CD4-positive, alpha-beta memory T cell (primary cell): Measurements from ENCODE around the gene LIG3. TPM values are rescaled to one million over a fixed set of nuclear protein-coding genes. Genes with fewer than 3 reads are reported as not detected.

ENCODE experiments used
- CTCF ChIA-PET: fragments of 350-600 bp; sonication (Branson Sonifier 250); formaldehyde crosslinking; loops from one replicate; lab custom pipeline; 2021; ENCODE audit warnings: inconsistent platforms; ENCODE audit not compliant: partially characterized antibody; lab: Charles Lee
- POLR2A ChIA-PET: fragments of 350-600 bp; sonication (Branson Sonifier 250); formaldehyde crosslinking; loops from one replicate; lab custom pipeline; 2021; ENCODE audit not compliant: partially characterized antibody; lab: Charles Lee
- DNase-seq, 5 donors: peaks; one replicate each; pipeline versions ENCODE4 v3.0.0 to v3.0.0-alpha.2; 2020 to 2022; ENCODE audit warnings: mixed read lengths in 1 of 5
- H3K27ac ChIP-seq: one replicate; pipeline ENCODE4 v1.7.0; 2013; ENCODE audit warnings: low read depth, low read length
- H3K27me3 ChIP-seq: 2 replicates; pipeline ENCODE4 v1.7.0; 2013; ENCODE audit warnings: mild to moderate bottlenecking, low read length, moderate library complexity; ENCODE audit not compliant: insufficient read depth
- H3K36me3 ChIP-seq: 2 replicates; pipeline ENCODE4 v1.7.0; 2013; ENCODE audit warnings: mild to moderate bottlenecking, low read length, moderate library complexity; ENCODE audit not compliant: insufficient read depth
- H3K4me1 ChIP-seq: 2 replicates; pipeline ENCODE4 v1.7.0; 2013; ENCODE audit warnings: mild to moderate bottlenecking, low read length, moderate library complexity; ENCODE audit not compliant: insufficient read depth
- H3K4me3 ChIP-seq, 2 donors: one replicate each; pipeline ENCODE4 v1.7.0; 2013; ENCODE audit warnings: low read length in 2 of 2, mild to moderate bottlenecking in 1 of 2
- H3K9me3 ChIP-seq, 2 donors: one replicate each; pipeline ENCODE4 v1.7.0; 2013; ENCODE audit warnings: low read length in 2 of 2, control low read depth in 1 of 2; ENCODE audit not compliant: control insufficient read depth in 1 of 2
- H3K27ac Mint-ChIP-seq, 7 donors: one replicate each; pipeline ENCODE4 v1.8.0; 2020 to 2021; ENCODE audit warnings: mixed read lengths in 7 of 7, mild to moderate bottlenecking in 6 of 7, inconsistent platforms in 3 of 7, moderate library complexity in 3 of 7
- H3K27me3 Mint-ChIP-seq, 2 donors: one replicate each; pipeline ENCODE4 v1.8.0; 2020 to 2021; ENCODE audit warnings: mixed read lengths in 2 of 2
- H3K36me3 Mint-ChIP-seq, 2 donors: one replicate each; pipeline ENCODE4 v1.8.0; 2020 to 2021; ENCODE audit warnings: mixed read lengths in 2 of 2, inconsistent platforms in 1 of 2, mild to moderate bottlenecking in 1 of 2
- H3K4me1 Mint-ChIP-seq, 4 donors: one replicate each; pipeline ENCODE4 v1.8.0; 2020 to 2021; ENCODE audit warnings: mixed read lengths in 4 of 4, mild to moderate bottlenecking in 1 of 4
- H3K4me3 Mint-ChIP-seq, 8 donors: one replicate each; pipeline ENCODE4 v1.8.0; 2020 to 2021; ENCODE audit warnings: mixed read lengths in 8 of 8, mild to moderate bottlenecking in 7 of 8, moderate library complexity in 6 of 8, inconsistent platforms in 3 of 8
- H3K9me3 Mint-ChIP-seq, 8 donors: one replicate each; pipeline ENCODE4 v1.8.0; 2020 to 2021; ENCODE audit warnings: mixed read lengths in 8 of 8, mild to moderate bottlenecking in 5 of 8, inconsistent platforms in 3 of 8, moderate library complexity in 1 of 8
- intact Hi-C: fragments of 100-400 bp; cut with micrococcal nuclease; formaldehyde crosslinking; loops from one replicate; pipeline ENCODE4 v1.15.1; 2023
- polyA plus RNA-seq, 2 donors: library from polyadenylated mRNA; unstranded; fragments of 300-500 nt; fragmentation: Illumina TruSeq; gene quantifications; one replicate each; pipeline ENCODE4 v1.2.3, GENCODE V29; 2021
- total RNA-seq, 2 experiments: library from RNA; stranded (reverse); gene quantifications; one replicate each; pipeline ENCODE4 v1.2.3, GENCODE V29; 2021

Gene LIG3
- total and polyA plus RNA-seq, 4 experiments from 2014 or later, result 7.7 to 50.8 (median 29.1) TPM

GRCh38 chr17:34979153-34979552, 1.2 kb upstream of the LIG3 start:
- Histone ChIP-seq H3K4me1 (peaks cover 40% of the 10 kb centered on the region), H3K27ac (no peak overlapping the region), H3K36me3 (no peaks in the 10 kb centered on the region), H3K4me3 (no peak overlapping the region), H3K27me3 (no peaks in the 10 kb centered on the region), H3K9me3 (no peaks in the 10 kb centered on the region)
- Mint-ChIP-seq H3K9me3 (no peaks in the 10 kb centered on the region), H3K27ac (peak overlapping the region in 5 of 7 donors; percentile 11 to 98 (median 93)), H3K4me1 (peaks cover 32 to 46% (median 38%) of the 10 kb centered on the region in 4 donors), H3K4me3 (peak overlapping the region in 4 of 8 donors; percentile 49 to 61 (median 56)), H3K36me3 (peaks cover 12 to 19% of the 10 kb centered on the region in 2 donors), H3K27me3 (no peaks in the 10 kb centered on the region)
- DNase-seq, result no peak
- ChIA-PET POLR2A (interaction anchor here (0.9 to 4.4 kb wide), 4 partner anchors 15 to 259 kb away, joined by 3 to 43 read pairs (median 3); partner anchors contain the start of genes CCT6B and ZNF830), CTCF (interaction anchor here (2.5 to 4.7 kb wide), 2 partner anchors 12 to 110 kb away, joined by 8 to 15 read pairs; no protein-coding TSS in a partner anchor)
- intact Hi-C loops, result no loop called here

- H3K4me3 Mint-ChIP-seq, result peak overlapping the region; percentile 92 to 98 (median 94)
Measured at GRCh38 chr17:34979650-34980352, 511 bp upstream of the LIG3 start.

GRCh38 chr17:34980681-34981537, 597 bp downstream of the LIG3 start:
- Histone ChIP-seq H3K9me3 (no peaks in the 10 kb centered on the region), H3K27ac (peak overlapping the region; percentile 97), H3K27me3 (no peaks in the 10 kb centered on the region), H3K36me3 (no peaks in the 10 kb centered on the region), H3K4me3 (peak overlapping the region; percentile 53 to 68), H3K4me1 (peaks cover 41% of the 10 kb centered on the region)
- Mint-ChIP-seq H3K27ac (peak overlapping the region; percentile 90 to 98 (median 94)), H3K36me3 (peaks cover 20 to 30% of the 10 kb centered on the region in 2 donors), H3K4me1 (peaks cover 39 to 58% (median 49%) of the 10 kb centered on the region in 4 donors), H3K9me3 (no peaks in the 10 kb centered on the region), H3K4me3 (peak overlapping the region; percentile 88 to 95 (median 91)), H3K27me3 (no peaks in the 10 kb centered on the region)
- peak in 4 of 5 donors; percentile 72 to 83 (median 78) for DNase-seq
- ChIA-PET CTCF (interaction anchor here (0.8 to 4.7 kb wide), 11 partner anchors 10 to 783 kb away, joined by 3 to 25 read pairs (median 7); partner anchors contain the start of genes RAD51D and RFFL), POLR2A (interaction anchor here (0.8 to 4.4 kb wide), 24 partner anchors 10 to 828 kb away, joined by 3 to 43 read pairs (median 5); partner anchors contain the start of genes CCT6B, NLE1, PEX12 and RAD51D)
- intact Hi-C loops, result loop anchor here (1.0 to 5.0 kb wide), 7 partner anchors 20 to 561 kb away; partner anchors contain the start of genes CCT6B, RFFL and ZNF830

More at GRCh38 chr17:34979650-34980352, 511 bp upstream of the LIG3 start:
- Mint-ChIP-seq H3K27me3 (no peaks in the 10 kb centered on the region), H3K27ac (peak overlapping the region; percentile 93 to 99 (median 98)), H3K36me3 (peaks cover 12 to 22% of the 10 kb centered on the region in 2 donors), H3K4me1 (peaks cover 34 to 50% (median 42%) of the 10 kb centered on the region in 4 donors), H3K9me3 (no peaks in the 10 kb centered on the region)
- ChIA-PET POLR2A (interaction anchor here (0.9 to 4.4 kb wide), 15 partner anchors 12 to 258 kb away, joined by 3 to 43 read pairs (median 5); partner anchors contain the start of genes CCT6B, NLE1, RAD51D and ZNF830), CTCF (interaction anchor here (1.0 to 4.7 kb wide), 5 partner anchors 12 to 438 kb away, joined by 4 to 15 read pairs (median 8); partner anchors contain the start of gene RAD51D)
- peak overlapping the region; percentile 26 to 68 for H3K4me3 ChIP-seq
- no peak for DNase-seq
- H3K27ac ChIP-seq, result peak overlapping the region; percentile 97
- no peaks in the 10 kb centered on the region for H3K27me3 ChIP-seq
- H3K4me1 ChIP-seq, result peaks cover 41% of the 10 kb centered on the region
- no peaks in the 10 kb centered on the region for H3K36me3 ChIP-seq
- H3K9me3 ChIP-seq, result no peaks in the 10 kb centered on the region
- intact Hi-C loops, result loop anchor here (1.0 to 5.0 kb wide), 3 partner anchors 18 to 138 kb away; partner anchors contain the start of genes CCT6B, RFFL and ZNF830

- Histone ChIP-seq H3K4me1 (peaks cover 41% of the 10 kb centered on the region), H3K27me3 (no peaks in the 10 kb centered on the region), H3K36me3 (peaks cover 3% of the 10 kb centered on the region), H3K4me3 (peak overlapping the region; percentile 53 to 68), H3K9me3 (no peaks in the 10 kb centered on the region), H3K27ac (peak overlapping the region; percentile 97)
- Mint-ChIP-seq H3K27ac (peak overlapping the region; percentile 90 to 98 (median 94)), H3K4me1 (peaks cover 40 to 66% (median 49%) of the 10 kb centered on the region in 4 donors), H3K27me3 (no peaks in the 10 kb centered on the region), H3K36me3 (peaks cover 28 to 37% of the 10 kb centered on the region in 2 donors), H3K4me3 (peak overlapping the region; percentile 88 to 94 (median 90)), H3K9me3 (no peaks in the 10 kb centered on the region)
- intact Hi-C loops, result loop anchor here (1.0 to 5.0 kb wide), 5 partner anchors 108 to 561 kb away; no protein-coding TSS in a partner anchor
- ChIA-PET CTCF (interaction anchor here (0.8 to 4.7 kb wide), 11 partner anchors 10 to 782 kb away, joined by 3 to 25 read pairs (median 7); partner anchors contain the start of genes RAD51D and RFFL), POLR2A (interaction anchor here (1.0 to 4.4 kb wide), 19 partner anchors 9 to 827 kb away, joined by 3 to 43 read pairs (median 5); partner anchors contain the start of genes CCT6B, PEX12, RAD51D and RFFL)
- DNase-seq, result no peak
Measured at GRCh38 chr17:34981538-34982241, 1.4 kb downstream of the LIG3 start.

- Mint-ChIP-seq H3K27me3 (no peaks in the 10 kb centered on the region), H3K4me1 (peaks cover 24 to 40% (median 29%) of the 10 kb centered on the region in 4 donors), H3K36me3 (peaks cover 61 to 74% of the 10 kb centered on the region in 2 donors), H3K27ac (no peak overlapping the region), H3K4me3 (no peak overlapping the region), H3K9me3 (no peaks in the 10 kb centered on the region)
- Histone ChIP-seq H3K36me3 (peaks cover 32% of the 10 kb centered on the region), H3K4me3 (no peak overlapping the region), H3K9me3 (no peaks in the 10 kb centered on the region), H3K27ac (no peak overlapping the region), H3K27me3 (no peaks in the 10 kb centered on the region), H3K4me1 (peaks cover 20% of the 10 kb centered on the region)
- intact Hi-C loops, result no loop called here
- ChIA-PET CTCF (interaction anchor here (0.7 kb wide), 1 partner anchor 682 kb away, joined by 5 read pairs; no protein-coding TSS in a partner anchor), POLR2A (no interaction called here)
- no peak for DNase-seq
Measured at GRCh38 chr17:34987232-34987631, 6.9 kb downstream of the LIG3 start.

GRCh38 chr17:34988644-34989043, 8.3 kb downstream of the LIG3 start:
- peaks cover 64 to 83% of the 10 kb centered on the region in 2 donors for H3K36me3 Mint-ChIP-seq
- Histone ChIP-seq H3K27ac (no peak overlapping the region), H3K27me3 (no peaks in the 10 kb centered on the region), H3K36me3 (peaks cover 38% of the 10 kb centered on the region), H3K4me1 (peaks cover 6% of the 10 kb centered on the region), H3K4me3 (no peak overlapping the region), H3K9me3 (no peaks in the 10 kb centered on the region)
- no peaks in the 10 kb centered on the region for H3K27me3 Mint-ChIP-seq
- no peak overlapping the region for H3K4me3 Mint-ChIP-seq
- intact Hi-C loops, result no loop called here
- no peak for DNase-seq
- CTCF ChIA-PET, result no interaction called here
- no peaks in the 10 kb centered on the region for H3K9me3 Mint-ChIP-seq
- H3K27ac Mint-ChIP-seq, result peak overlapping the region in 1 of 7 donors; percentile 46
- peaks cover 15 to 26% (median 17%) of the 10 kb centered on the region in 4 donors for H3K4me1 Mint-ChIP-seq
- POLR2A ChIA-PET, result interaction anchor here (0.7 kb wide), 1 partner anchor 130 kb away, joined by 3 read pairs; no protein-coding TSS in a partner anchor
